Chondrocyte (in vitro differentiated cells): ENCODE measurements around the gene NUFIP1. TPM values are rescaled to one million over a fixed set of nuclear protein-coding genes. Genes with fewer than 3 reads are reported as not detected.

Source experiments
- DNase-seq: peaks from one replicate; pipeline ENCODE4 v3.0.0; 2021; ENCODE audit warnings: mixed read lengths, low spot score
- H3K27ac Mint-ChIP-seq: one replicate; pipeline ENCODE4 v1.8.0; 2021; ENCODE audit warnings: mild to moderate bottlenecking, moderate library complexity, mixed read lengths; ENCODE audit not compliant: unreplicated experiment
- H3K27me3 Mint-ChIP-seq: 2 replicates; pipeline ENCODE4 v1.8.0; 2021; ENCODE audit warnings: low read depth, mixed read lengths
- H3K36me3 Mint-ChIP-seq: 2 replicates; pipeline ENCODE4 v1.8.0; 2021; ENCODE audit warnings: low read depth, mixed read lengths
- H3K4me1 Mint-ChIP-seq: 2 replicates; pipeline ENCODE4 v1.8.0; 2021; ENCODE audit warnings: low read depth, mild to moderate bottlenecking, mixed read lengths
- H3K4me3 Mint-ChIP-seq: one replicate; pipeline ENCODE4 v1.8.0; 2021; ENCODE audit warnings: mild to moderate bottlenecking, moderate library complexity, mixed read lengths; ENCODE audit not compliant: unreplicated experiment
- H3K9me3 Mint-ChIP-seq: 2 replicates; pipeline ENCODE4 v1.8.0; 2021; ENCODE audit warnings: low read depth, mixed read lengths
- CTCF ChIP-seq: fragments of 200-600 bp; sonication (generic); IDR thresholded peaks from 2 replicates; pipeline ENCODE4 v1.5.0; 2021; ENCODE audit warnings: antibody characterized with exemption, mild to moderate bottlenecking, moderate library complexity
- total RNA-seq: library from RNA; stranded (reverse); gene quantifications from 3 replicates; pipeline ENCODE4 v1.2.1, GENCODE V29; 2021

Gene NUFIP1
- total RNA-seq, 1 donor from 2014 or later: 5.1 TPM

DNA sequence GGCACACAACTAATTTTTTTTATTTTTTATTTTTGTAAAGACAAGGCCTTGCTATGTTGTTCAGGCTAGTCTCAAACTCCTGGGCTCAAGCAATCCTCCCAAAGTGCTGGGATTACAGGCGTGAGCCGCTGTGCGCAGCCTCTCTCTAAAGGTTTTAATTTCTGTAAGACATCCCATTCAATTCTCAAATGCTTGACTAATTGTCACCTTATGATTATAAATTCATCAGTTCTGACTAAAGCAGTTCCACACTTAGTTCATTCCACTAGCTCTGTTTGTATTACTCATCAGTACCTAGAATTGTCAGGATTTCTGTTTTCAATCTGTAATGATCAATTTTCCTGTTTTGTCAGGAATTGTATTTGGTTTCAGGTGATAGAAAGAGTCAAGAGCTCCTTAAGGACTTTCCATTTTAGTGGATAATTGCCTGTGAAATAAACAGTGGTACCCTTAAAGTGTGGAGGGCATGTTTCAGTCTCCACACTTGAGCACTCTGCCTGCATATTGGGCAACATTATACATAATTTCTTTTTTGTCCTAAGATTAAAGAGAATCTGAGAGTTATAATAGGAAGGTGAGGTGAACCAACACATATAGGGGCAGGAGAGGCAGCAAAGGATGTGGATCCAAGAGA, 27.6 kb upstream of the NUFIP1 start:
- H3K9me3 Mint-ChIP-seq: no peaks in the 10 kb centered on the region
- peaks cover 19% of the 10 kb centered on the region for H3K36me3 Mint-ChIP-seq
- DNase-seq: no peak
- H3K27ac Mint-ChIP-seq: no peak overlapping the region
- H3K27me3 Mint-ChIP-seq: no peaks in the 10 kb centered on the region
- no peak for TF ChIP-seq CTCF
- H3K4me3 Mint-ChIP-seq: no peak overlapping the region
- H3K4me1 Mint-ChIP-seq: no peaks in the 10 kb centered on the region

GRCh38 chr13:45015300-45015699, 26.0 kb upstream of the NUFIP1 start:
- Mint-ChIP-seq H3K27me3 (no peaks in the 10 kb centered on the region), H3K4me1 (no peaks in the 10 kb centered on the region), H3K4me3 (no peak overlapping the region), H3K9me3 (no peaks in the 10 kb centered on the region), H3K27ac (no peak overlapping the region), H3K36me3 (peaks cover 21% of the 10 kb centered on the region)
- TF ChIP-seq CTCF: no peak
- no peak for DNase-seq

GRCh38 chr13:45011198-45011597, 21.9 kb upstream of the NUFIP1 start:
- no peaks in the 10 kb centered on the region for H3K9me3 Mint-ChIP-seq
- no peak for DNase-seq
- no peaks in the 10 kb centered on the region for H3K4me1 Mint-ChIP-seq
- peaks cover 24% of the 10 kb centered on the region for H3K36me3 Mint-ChIP-seq
- TF ChIP-seq CTCF: no peak
- H3K27ac Mint-ChIP-seq: no peak overlapping the region
- H3K4me3 Mint-ChIP-seq: no peak overlapping the region
- no peaks in the 10 kb centered on the region for H3K27me3 Mint-ChIP-seq

DNA sequence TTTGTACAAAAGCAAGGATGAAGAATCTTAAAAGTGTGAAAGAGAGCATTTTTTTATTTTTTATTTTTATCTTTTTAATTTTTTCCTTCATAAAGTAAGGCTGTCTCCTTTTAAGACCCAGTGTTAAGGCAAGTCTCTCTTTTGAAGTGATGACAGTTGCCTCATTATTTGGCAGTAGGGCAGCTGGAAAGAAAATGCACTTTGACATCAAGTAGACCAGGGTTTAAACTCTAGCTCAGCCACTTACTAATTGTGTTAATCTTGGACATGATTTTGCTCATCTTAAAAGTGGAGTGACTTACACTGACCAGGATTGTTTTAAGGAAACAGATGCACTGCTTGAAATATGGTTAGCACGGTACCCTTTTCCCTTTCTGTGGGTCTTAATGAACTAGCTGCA, 18.6 kb upstream of the NUFIP1 start:
- TF ChIP-seq CTCF: no peak
- H3K4me1 Mint-ChIP-seq: no peaks in the 10 kb centered on the region
- H3K36me3 Mint-ChIP-seq: peaks cover 17% of the 10 kb centered on the region
- no peak overlapping the region for H3K4me3 Mint-ChIP-seq
- H3K27ac Mint-ChIP-seq: no peak overlapping the region
- DNase-seq: no peak
- H3K27me3 Mint-ChIP-seq: no peaks in the 10 kb centered on the region
- no peaks in the 10 kb centered on the region for H3K9me3 Mint-ChIP-seq

DNA sequence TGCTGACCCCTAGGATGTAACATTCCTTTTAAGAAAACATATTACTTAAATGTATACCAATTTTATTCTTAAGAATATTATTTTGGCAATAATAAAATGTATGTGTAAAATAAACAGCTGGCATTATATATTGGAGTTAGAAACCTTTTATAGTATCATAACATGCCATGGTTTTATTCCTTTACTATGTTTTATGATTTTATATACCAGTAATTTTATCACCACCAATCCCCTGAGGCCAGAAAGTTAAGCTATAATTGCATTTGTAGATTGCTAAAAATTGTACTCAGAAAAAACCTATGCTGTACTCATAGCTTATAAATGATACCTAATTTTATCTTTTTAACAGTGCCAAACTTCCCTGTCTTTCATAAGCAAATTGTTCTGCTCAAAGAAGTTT, 18.0 kb upstream of the NUFIP1 start:
- H3K4me3 Mint-ChIP-seq: no peak overlapping the region

More for the DNA sequence above, 18.0 kb upstream of the NUFIP1 start:
- Mint-ChIP-seq H3K27me3 (no peaks in the 10 kb centered on the region), H3K36me3 (peaks cover 21% of the 10 kb centered on the region), H3K9me3 (no peaks in the 10 kb centered on the region), H3K27ac (no peak overlapping the region), H3K4me1 (no peaks in the 10 kb centered on the region)
- TF ChIP-seq CTCF: no peak
- DNase-seq: no peak
